ENCODE results near the gene RGP1.

Gene RGP1

DNA sequence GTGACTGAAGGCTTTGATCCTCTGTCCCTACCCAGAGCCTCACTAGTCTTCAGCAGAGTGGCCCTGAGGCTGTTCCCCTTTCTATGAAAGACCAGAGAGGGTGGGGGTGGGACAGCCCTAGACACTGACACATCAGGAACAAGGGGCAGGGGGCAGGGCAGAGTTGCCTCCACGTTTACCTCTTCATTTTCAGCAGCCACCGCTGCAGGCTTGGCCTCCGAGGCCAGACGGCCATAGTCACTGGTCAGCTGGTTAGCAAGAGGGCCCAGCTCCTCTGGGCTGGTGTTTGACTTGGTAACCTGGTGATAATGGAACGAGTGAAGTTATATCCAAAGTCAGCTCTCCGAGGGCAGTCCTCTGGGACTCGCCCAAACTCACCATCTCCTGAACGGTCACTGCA, 43.7 kb upstream of the RGP1 start:
- TF ChIP-seq ZFP3 (CRISPR knock-in tag; IDR thresholded peaks at IDR 0.05) (no peak), PPARA (CRISPR knock-in tag; IDR thresholded peaks at IDR 0.05; ENCODE audit: borderline replicate concordance) (no peak), ARNTL (CRISPR knock-in tag; IDR thresholded peaks at IDR 0.05; ENCODE audit: borderline replicate concordance, low read depth) (no peak), ISL1 (CRISPR knock-in tag; IDR thresholded peaks at IDR 0.05) (no peak), CSRNP3 (CRISPR knock-in tag; IDR thresholded peaks at IDR 0.05) (no peak), ZFP30 (CRISPR knock-in tag; IDR thresholded peaks at IDR 0.05) (no peak), TOX (CRISPR knock-in tag; IDR thresholded peaks at IDR 0.05; ENCODE audit: borderline replicate concordance) (no peak), ZNF565 (CRISPR knock-in tag; conservative IDR thresholded peaks at IDR 0.05; ENCODE audit: low read depth) (no peak), ZNF70 (CRISPR knock-in tag; IDR thresholded peaks at IDR 0.05) (no peak), GLIS3 (CRISPR knock-in tag; IDR thresholded peaks at IDR 0.05) (no peak), ESRRG (CRISPR knock-in tag; IDR thresholded peaks at IDR 0.05) (no peak), CSDC2 (CRISPR knock-in tag; IDR thresholded peaks at IDR 0.05) (no peak), ZC3H10 (CRISPR knock-in tag; IDR thresholded peaks at IDR 0.05) (no peak), OSR1 (CRISPR knock-in tag; IDR thresholded peaks at IDR 0.05) (no peak), ZNF8 (CRISPR knock-in tag; IDR thresholded peaks at IDR 0.05) (no peak), TCF4 (CRISPR knock-in tag; IDR thresholded peaks at IDR 0.05; ENCODE audit: borderline replicate concordance) (no peak), CREB5 (CRISPR knock-in tag; IDR thresholded peaks at IDR 0.05; ENCODE audit: low read depth) (no peak)
- TF ChIP-seq, protein P1, sequence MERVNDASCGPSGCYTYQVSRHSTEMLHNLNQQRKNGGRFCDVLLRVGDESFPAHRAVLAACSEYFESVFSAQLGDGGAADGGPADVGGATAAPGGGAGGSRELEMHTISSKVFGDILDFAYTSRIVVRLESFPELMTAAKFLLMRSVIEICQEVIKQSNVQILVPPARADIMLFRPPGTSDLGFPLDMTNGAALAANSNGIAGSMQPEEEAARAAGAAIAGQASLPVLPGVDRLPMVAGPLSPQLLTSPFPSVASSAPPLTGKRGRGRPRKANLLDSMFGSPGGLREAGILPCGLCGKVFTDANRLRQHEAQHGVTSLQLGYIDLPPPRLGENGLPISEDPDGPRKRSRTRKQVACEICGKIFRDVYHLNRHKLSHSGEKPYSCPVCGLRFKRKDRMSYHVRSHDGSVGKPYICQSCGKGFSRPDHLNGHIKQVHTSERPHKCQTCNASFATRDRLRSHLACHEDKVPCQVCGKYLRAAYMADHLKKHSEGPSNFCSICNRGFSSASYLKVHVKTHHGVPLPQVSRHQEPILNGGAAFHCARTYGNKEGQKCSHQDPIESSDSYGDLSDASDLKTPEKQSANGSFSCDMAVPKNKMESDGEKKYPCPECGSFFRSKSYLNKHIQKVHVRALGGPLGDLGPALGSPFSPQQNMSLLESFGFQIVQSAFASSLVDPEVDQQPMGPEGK (CRISPR knock-in tag; IDR thresholded peaks at IDR 0.05; ENCODE audit: borderline replicate concordance): no peak
- no peak for ATAC-seq

GRCh38 chr9:35705836-35706430, 43.2 kb upstream of the RGP1 start:
- no peak for ATAC-seq
- no peak for TF ChIP-seq ESRRG (CRISPR knock-in tag; IDR thresholded peaks at IDR 0.05)
- no peak for TF ChIP-seq CSDC2 (CRISPR knock-in tag; IDR thresholded peaks at IDR 0.05)
- no peak for TF ChIP-seq TSHZ2 (CRISPR knock-in tag; IDR thresholded peaks at IDR 0.05)
- TF ChIP-seq, protein P1 (CRISPR knock-in tag; IDR thresholded peaks at IDR 0.05; ENCODE audit: borderline replicate concordance): no peak

GRCh38 chr9:35706951-35707350, 42.1 kb upstream of the RGP1 start:
- ATAC-seq: no peak
- TF ChIP-seq ESRRG (CRISPR knock-in tag; IDR thresholded peaks at IDR 0.05) (no peak), ZC3H10 (CRISPR knock-in tag; IDR thresholded peaks at IDR 0.05) (no peak), ZFP3 (CRISPR knock-in tag; IDR thresholded peaks at IDR 0.05) (no peak), ZNF70 (CRISPR knock-in tag; IDR thresholded peaks at IDR 0.05) (no peak), BACH2 (CRISPR knock-in tag; IDR thresholded peaks at IDR 0.05; ENCODE audit: borderline replicate concordance) (no peak), TSHZ2 (CRISPR knock-in tag; IDR thresholded peaks at IDR 0.05) (no peak), CREB5 (CRISPR knock-in tag; IDR thresholded peaks at IDR 0.05; ENCODE audit: low read depth) (no peak), CSRNP3 (CRISPR knock-in tag; IDR thresholded peaks at IDR 0.05) (no peak), TCF4 (CRISPR knock-in tag; IDR thresholded peaks at IDR 0.05; ENCODE audit: borderline replicate concordance) (no peak)
